Ishikawa (cell line): Measurements from ENCODE around the gene TGM2.

Source experiments
- EP300 ChIP-seq: IDR thresholded peaks from 2 replicates; pipeline ENCODE4 v1.6.1; 2012; ENCODE audit warnings: borderline replicate concordance
- RAD21 ChIP-seq: IDR thresholded peaks from 2 replicates; pipeline ENCODE4 v1.6.1; 2012; ENCODE audit warnings: low read depth
- TAF1 ChIP-seq: IDR thresholded peaks from 2 replicates; pipeline ENCODE4 v1.6.1; 2012; ENCODE audit warnings: low read depth, mild to moderate bottlenecking
- TEAD4 ChIP-seq: IDR thresholded peaks from 2 replicates; pipeline ENCODE4 v1.6.1; 2012
- YY1 ChIP-seq: IDR thresholded peaks from 2 replicates; pipeline ENCODE4 v1.6.1; 2012; ENCODE audit warnings: low read depth

DNA sequence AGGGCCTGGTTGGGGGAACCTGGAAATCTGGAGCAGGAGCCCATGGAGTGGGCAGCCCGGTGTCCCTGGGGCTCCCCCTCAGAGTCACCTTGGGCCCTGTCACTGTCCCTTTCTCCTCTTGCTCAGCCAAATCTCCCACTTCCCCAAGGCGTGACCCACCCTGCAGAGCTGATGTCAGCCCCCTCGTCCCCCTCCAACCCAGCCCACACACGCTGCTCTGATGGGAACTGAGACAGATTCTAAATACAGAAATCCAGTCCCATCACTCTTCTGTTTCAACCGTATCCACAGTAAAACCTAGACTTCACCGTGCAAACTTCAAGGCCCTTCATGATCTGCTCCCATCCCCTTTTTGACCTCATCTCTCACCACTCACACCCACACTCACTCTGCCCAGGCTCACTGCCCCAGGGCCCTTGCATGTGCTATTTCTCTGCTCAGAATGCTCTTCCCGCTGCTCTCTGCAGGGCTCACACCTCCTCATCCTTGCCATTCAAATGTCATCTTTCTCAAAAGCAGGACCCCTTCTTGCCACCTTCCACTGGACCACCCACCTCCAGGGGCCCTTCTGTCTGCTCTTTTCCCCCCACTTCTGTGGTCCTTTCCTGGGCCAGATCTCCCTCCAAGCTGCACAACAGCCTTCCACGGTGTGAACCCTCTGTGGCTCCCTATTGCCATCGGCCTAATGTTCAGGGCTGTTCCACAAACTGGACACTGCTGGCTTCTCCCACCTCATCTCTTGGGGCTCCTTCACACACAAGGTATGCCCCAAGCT lies 16.6 kb downstream of the TGM2 start:
- TF ChIP-seq TAF1, result no peak
- TF ChIP-seq YY1, result no peak
- no peak for TF ChIP-seq TEAD4
- no peak for TF ChIP-seq RAD21
- no peak for TF ChIP-seq EP300
